BE2C (cell line): ENCODE measurements around the gene CCR7.
"Not testable (repeated sequence)": the region's sequence is repeated elsewhere in the genome, so short reads cannot be mapped to it uniquely, and the experiment has no call there.

Source experiments
- DNase-seq: peaks from one replicate; pipeline ENCODE4 v3.0.0-alpha.2; 2020
- H3K27me3 ChIP-seq: fragments of 250-450 bp; sonication (Bioruptor Pico); 2 replicates; pipeline ENCODE4 v1.5.1; 2020; ENCODE audit warnings: mild to moderate bottlenecking
- H3K36me3 ChIP-seq: fragments of 250-450 bp; sonication (Bioruptor Pico); 2 replicates; pipeline ENCODE4 v1.5.1; 2020; ENCODE audit warnings: mild to moderate bottlenecking
- H3K4me1 ChIP-seq: fragments of 250-450 bp; sonication (Bioruptor Pico); 2 replicates; pipeline ENCODE4 v1.5.1; 2020
- H3K4me3 ChIP-seq: 2 replicates; pipeline ENCODE4 v1.5.1; 2011; ENCODE audit warnings: low read depth, low read length
- H3K9me3 ChIP-seq: fragments of 250-450 bp; sonication (Bioruptor Pico); 2 replicates; pipeline ENCODE4 v1.5.1; 2020
- CTCF ChIP-seq: IDR thresholded peaks from 2 replicates; pipeline ENCODE4 v1.5.1; 2012; ENCODE audit warnings: mild to moderate bottlenecking, low read depth, low read length

Gene CCR7

GRCh38 chr17:40582328-40582901 is 17.1 kb upstream of the CCR7 start:
- Histone ChIP-seq H3K4me1 (no peaks in the 10 kb centered on the region), H3K4me3 (no peak overlapping the region), H3K27me3 (peaks cover 39% of the 10 kb centered on the region), H3K9me3 (no peaks in the 10 kb centered on the region), H3K36me3 (no peaks in the 10 kb centered on the region)
- TF ChIP-seq CTCF = no peak
- no peak for DNase-seq

- no peak overlapping the region for H3K4me3 ChIP-seq
- no peak for DNase-seq
- no peak for TF ChIP-seq CTCF
- no peaks in the 10 kb centered on the region for H3K36me3 ChIP-seq
- H3K27me3 ChIP-seq = peaks cover 36% of the 10 kb centered on the region
- H3K9me3 ChIP-seq = no peaks in the 10 kb centered on the region
- H3K4me1 ChIP-seq = no peaks in the 10 kb centered on the region
These were observed 14.9 kb upstream of the CCR7 start for GRCh38 chr17:40580140-40580539.

GRCh38 chr17:40579471-40579870 is 14.2 kb upstream of the CCR7 start:
- Histone ChIP-seq H3K36me3 (no peaks in the 10 kb centered on the region), H3K27me3 (peaks cover 36% of the 10 kb centered on the region), H3K4me1 (no peaks in the 10 kb centered on the region), H3K4me3 (no peak overlapping the region), H3K9me3 (no peaks in the 10 kb centered on the region)
- TF ChIP-seq CTCF = no peak
- DNase-seq = no peak

- peaks cover 34% of the 10 kb centered on the region for H3K27me3 ChIP-seq
- H3K4me1 ChIP-seq = no peaks in the 10 kb centered on the region
- H3K9me3 ChIP-seq = peaks cover 3% of the 10 kb centered on the region; the same call in 1 of the 2 replicates
- no peak overlapping the region for H3K4me3 ChIP-seq
- TF ChIP-seq CTCF = no peak
- no peaks in the 10 kb centered on the region for H3K36me3 ChIP-seq
- no peak for DNase-seq
These were observed 12.4 kb upstream of the CCR7 start for GRCh38 chr17:40577611-40578065.

- H3K4me3 ChIP-seq = no peak overlapping the region
- peaks cover 3% of the 10 kb centered on the region; the same call in 1 of the 2 replicates for H3K9me3 ChIP-seq
- H3K36me3 ChIP-seq = no peaks in the 10 kb centered on the region
- no peaks in the 10 kb centered on the region for H3K4me1 ChIP-seq
- no peak for TF ChIP-seq CTCF
- DNase-seq = no peak
- H3K27me3 ChIP-seq = peaks cover 34% of the 10 kb centered on the region
These were observed 11.0 kb upstream of the CCR7 start for GRCh38 chr17:40576113-40576740.

GRCh38 chr17:40574292-40574691 is 9.0 kb upstream of the CCR7 start:
- Histone ChIP-seq H3K4me1 (no peaks in the 10 kb centered on the region), H3K27me3 (peaks cover 41% of the 10 kb centered on the region), H3K4me3 (no peak overlapping the region), H3K36me3 (no peaks in the 10 kb centered on the region), H3K9me3 (peaks cover 3% of the 10 kb centered on the region; the same call in 1 of the 2 replicates)
- no peak for DNase-seq
- no peak for TF ChIP-seq CTCF

GRCh38 chr17:40572245-40572993 is 7.1 kb upstream of the CCR7 start:
- not testable (repeated sequence) for DNase-seq, H3K4me3 ChIP-seq, H3K4me1 ChIP-seq, H3K36me3 ChIP-seq, H3K9me3 ChIP-seq
- peaks cover 39% of the 10 kb centered on the region for H3K27me3 ChIP-seq
